GM12878 (cell line): ENCODE measurements around the gene NUP93. TPM values are rescaled to one million over a fixed set of nuclear protein-coding genes. Genes with fewer than 3 reads are reported as not detected.
A peak's percentile ranks its signal among the peaks of the same experiment; 100 is the strongest.

Source experiments
- ATAC-seq: fragments of 200-7000 bp; cut with Tn5 transposase; 3 replicates; pipeline ENCODE4 v1.9.1; 2020; ENCODE audit warnings: mild to moderate bottlenecking, moderate library complexity
- BruUV-seq: library from RNA; stranded (reverse); fragments of 400-500 nt; replicated peaks from 2 replicates; lab custom pipeline; 2021; lab: Mats Ljungman, UMichigan
- CTCF ChIA-PET: fragments of 300-600 bp; sonication (Branson Sonifier 250); formaldehyde crosslinking; extraction: SDS; loops from one replicate; lab custom pipeline; 2021; ENCODE audit warnings: inconsistent platforms; lab: Yijun Ruan, JAX
- POLR2A ChIA-PET: fragments of 350-600 bp; formaldehyde crosslinking; extraction: SDS; loops from one replicate; lab custom pipeline; 2021; ENCODE audit warnings: inconsistent platforms; lab: Charles Lee
- RAD21 ChIA-PET: fragments of 300-600 bp; sonication (Branson Sonifier 250); formaldehyde crosslinking; loops from one replicate; lab custom pipeline; 2023; ENCODE audit warnings: antibody characterized with exemption; ENCODE audit not compliant: unreplicated experiment; lab: Charles Lee
- SMC1A ChIA-PET: fragments of 300-600 bp; sonication (Branson Sonifier 250); formaldehyde crosslinking; loops from one replicate; lab custom pipeline; 2023; ENCODE audit not compliant: unreplicated experiment, uncharacterized antibody; lab: Charles Lee
- DNase-seq: peaks from one replicate; pipeline ENCODE4 v3.0.0-alpha.2; 2011; ENCODE audit warnings: low read depth, low spot score
- FAIRE-seq: peaks from 3 replicates; lab custom pipeline; 2011; peaks lifted over from hg19 to GRCh38; lab: Jason Lieb, UNC
- H2AFZ ChIP-seq: 2 replicates; pipeline ENCODE4 v1.6.0; 2011; ENCODE audit warnings: low read depth, low read length, control low read depth; ENCODE audit not compliant: control insufficient read depth
- H3K27ac ChIP-seq: 2 replicates; pipeline ENCODE4 v1.5.1; 2011; ENCODE audit warnings: control low read depth; ENCODE audit not compliant: control insufficient read depth, insufficient read depth
- H3K27me3 ChIP-seq, 2 experiments: replicated peaks in 1 of 2; 2 replicates each; pipeline versions ENCODE4 v1.6.0 to v1.6.1; 2011; ENCODE audit warnings: low read length in 1 of 2; ENCODE audit not compliant: control insufficient read depth in 2 of 2, insufficient read depth in 2 of 2
- H3K36me3 ChIP-seq, 2 experiments: 2 replicates each; pipeline ENCODE4 v1.5.1; 2011; ENCODE audit warnings: low read length in 1 of 2; ENCODE audit not compliant: control insufficient read depth in 2 of 2, insufficient read depth in 2 of 2
- H3K4me1 ChIP-seq: 2 replicates; pipeline ENCODE4 v1.6.1; 2011; ENCODE audit warnings: mild to moderate bottlenecking, low read length, moderate library complexity, mixed read lengths; ENCODE audit not compliant: control insufficient read depth, insufficient read depth
- H3K4me2 ChIP-seq: 2 replicates; pipeline ENCODE4 v1.6.0; 2011; ENCODE audit warnings: control low read depth; ENCODE audit not compliant: control insufficient read depth, insufficient read depth
- H3K4me3 ChIP-seq: fragments of 200-600 bp; sonication (generic); 2 replicates; pipeline ENCODE4 v1.5.1; 2016
- H3K79me2 ChIP-seq: 2 replicates; pipeline ENCODE4 v1.6.0; 2011; ENCODE audit warnings: low read length; ENCODE audit not compliant: control insufficient read depth, insufficient read depth
- H3K9ac ChIP-seq: 2 replicates; pipeline ENCODE4 v1.8.0; 2011; ENCODE audit warnings: low read length, control low read depth, mixed read lengths; ENCODE audit not compliant: control insufficient read depth, insufficient read depth
- H3K9me3 ChIP-seq: replicated peaks from 3 replicates; pipeline ENCODE4 v1.5.1; 2011; ENCODE audit warnings: mild to moderate bottlenecking, low read length; ENCODE audit not compliant: control insufficient read depth, insufficient read depth
- H4K20me1 ChIP-seq: 2 replicates; pipeline ENCODE4 v1.6.0; 2011; ENCODE audit not compliant: control insufficient read depth, insufficient read depth
- IRF3 ChIP-seq: fragments of 450-650 bp; IDR thresholded peaks from 2 replicates; pipeline ENCODE4 v1.6.1; 2014; ENCODE audit warnings: mild to moderate bottlenecking
- JUND ChIP-seq: IDR thresholded peaks from 2 replicates; pipeline ENCODE4 v1.6.1; 2012; ENCODE audit warnings: low read depth, mild to moderate bottlenecking, low read length, improper control_type of control experiment, moderate library complexity
- MTA2 ChIP-seq: fragments of 450-650 bp; IDR thresholded peaks from 2 replicates; pipeline ENCODE4 v1.6.1; 2016; ENCODE audit warnings: low read depth, mild to moderate bottlenecking, moderate library complexity
- NFYB ChIP-seq: IDR thresholded peaks from 2 replicates; pipeline ENCODE4 v1.6.1; 2011; ENCODE audit warnings: low read depth, mild to moderate bottlenecking, low read length, improper control_type of control experiment, moderate library complexity; ENCODE audit not compliant: insufficient read depth
- SREBF2 ChIP-seq: IDR thresholded peaks from 2 replicates; pipeline ENCODE4 v1.6.1; 2012; ENCODE audit warnings: mild to moderate bottlenecking, low read length
- TBL1XR1 ChIP-seq: IDR thresholded peaks from 2 replicates; pipeline ENCODE4 v1.6.1; 2012; ENCODE audit warnings: low read depth, low read length, improper control_type of control experiment
- WRNIP1 ChIP-seq: IDR thresholded peaks from 2 replicates; pipeline ENCODE4 v1.6.1; 2011; ENCODE audit warnings: low read depth, low read length, improper control_type of control experiment, borderline replicate concordance
- WGBS: methylation state at CpG from one replicate; pipeline ENCODE4 v1.1.6; 2016; ENCODE audit warnings: low lambda C conversion rate; ENCODE audit not compliant: insufficient replicate concordance, insufficient coverage; ENCODE audit errors: missing lambda C conversion rate; 5-methylcytosine and 5-hydroxymethylcytosine counted together
- in situ Hi-C: fragments of 300-500 bp; cut with MboI; formaldehyde crosslinking; loops from 9 replicates; pipeline ENCODE4 v1.14.3; 2018; ENCODE audit warnings: mixed read lengths
- intact Hi-C: fragments of 100-400 bp; cut with micrococcal nuclease; formaldehyde crosslinking; loops from one replicate; pipeline ENCODE4 v1.14.2; 2022; ENCODE audit not compliant: unreplicated experiment
- polyA plus RNA-seq, 11 experiments: library from polyadenylated mRNA; depleted of rRNA in 4 of 11; unstranded in 6 of 11; stranded (reverse) in 5 of 11; fragments of >200 nt; fragmentation: Nextera tagmentation in 4 of 11; fragmentation: Illumina TruSeq in 1 of 11; extraction: Ambion mirVana in 4 of 11; extraction: Trizol in 1 of 11; gene quantifications; 1 replicate in 1 of 11; 2 replicates in 10 of 11; pipeline versions ENCODE4 v1.2.1 to v1.2.3, GENCODE V29; 2011 to 2016; ENCODE audit warnings: inconsistent platforms in 2 of 11, missing spikeins in 2 of 11, low read depth in 1 of 11
- total RNA-seq, 4 experiments: library from RNA; depleted of rRNA in 3 of 4; stranded (reverse); fragments of >200 nt in 3 of 4; fragmentation: Illumina TruSeq in 1 of 4; extraction: Trizol in 1 of 4; gene quantifications; 2 replicates each; pipeline versions ENCODE4 v1.2.1 to v1.2.3, GENCODE V29; 2013 to 2021
- TF ChIP-seq, protein P1 (sequence below): fragments of 150-350 bp; IDR thresholded peaks from 2 replicates; pipeline ENCODE4 v1.6.1; 2016; ENCODE audit warnings: low read depth, low read length
- TF ChIP-seq, protein P2 (sequence below): IDR thresholded peaks from 2 replicates; pipeline ENCODE4 v1.6.1; 2012; ENCODE audit warnings: low read depth, low read length, improper control_type of control experiment
- TF ChIP-seq, protein P3 (sequence below): IDR thresholded peaks from 2 replicates; pipeline ENCODE4 v1.6.1; 2011; ENCODE audit warnings: borderline replicate concordance, low read depth, mild to moderate bottlenecking, moderate library complexity, low read length; ENCODE audit not compliant: insufficient read depth, poor library complexity, severe bottlenecking

Gene NUP93
- total and polyA plus RNA-seq, 10 of the 15 experiments (the other 5 are each of a cell fraction or from before 2014, with no cell fraction given), result 82.2 to 175 (median 101) TPM

DNA sequence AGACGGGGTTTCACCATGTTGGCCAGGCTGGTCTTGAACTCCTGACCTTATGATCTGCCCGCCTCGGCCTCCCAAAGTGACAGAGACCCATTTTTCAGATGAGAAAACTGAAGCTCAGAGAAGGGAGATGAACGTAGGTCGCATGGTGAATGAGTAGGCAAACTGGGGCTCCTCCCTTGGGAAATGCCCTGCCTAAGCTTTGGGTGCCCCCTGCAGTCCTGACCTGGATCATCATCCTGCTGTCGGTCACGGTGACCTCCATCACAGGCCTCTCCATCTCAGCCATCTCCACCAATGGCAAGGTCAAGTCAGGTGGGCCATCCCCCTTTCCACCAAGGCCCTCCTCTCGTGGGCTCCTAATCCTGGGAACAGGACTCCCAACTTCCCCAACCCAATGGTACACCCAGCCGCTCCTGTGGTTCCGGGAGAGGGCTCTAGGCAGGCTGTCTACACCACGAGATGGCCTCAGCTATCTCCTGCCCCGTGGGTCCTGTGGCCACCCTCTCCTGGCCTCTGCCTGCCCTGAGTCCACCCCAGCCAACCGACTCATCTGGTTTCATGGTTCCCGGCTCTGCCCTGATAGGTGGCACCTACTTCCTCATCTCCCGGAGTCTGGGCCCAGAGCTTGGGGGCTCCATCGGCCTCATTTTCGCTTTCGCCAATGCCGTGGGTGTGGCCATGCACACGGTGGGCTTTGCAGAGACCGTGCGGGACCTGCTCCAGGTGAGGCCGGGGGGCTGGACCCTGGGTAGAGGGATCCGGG is 139.8 kb downstream of the NUP93 start:
- intact Hi-C loops, result loop anchor here (2.0 to 5.0 kb wide), 4 partner anchors 19 to 77 kb away; no protein-coding TSS in a partner anchor
- TF ChIP-seq, protein P1, sequence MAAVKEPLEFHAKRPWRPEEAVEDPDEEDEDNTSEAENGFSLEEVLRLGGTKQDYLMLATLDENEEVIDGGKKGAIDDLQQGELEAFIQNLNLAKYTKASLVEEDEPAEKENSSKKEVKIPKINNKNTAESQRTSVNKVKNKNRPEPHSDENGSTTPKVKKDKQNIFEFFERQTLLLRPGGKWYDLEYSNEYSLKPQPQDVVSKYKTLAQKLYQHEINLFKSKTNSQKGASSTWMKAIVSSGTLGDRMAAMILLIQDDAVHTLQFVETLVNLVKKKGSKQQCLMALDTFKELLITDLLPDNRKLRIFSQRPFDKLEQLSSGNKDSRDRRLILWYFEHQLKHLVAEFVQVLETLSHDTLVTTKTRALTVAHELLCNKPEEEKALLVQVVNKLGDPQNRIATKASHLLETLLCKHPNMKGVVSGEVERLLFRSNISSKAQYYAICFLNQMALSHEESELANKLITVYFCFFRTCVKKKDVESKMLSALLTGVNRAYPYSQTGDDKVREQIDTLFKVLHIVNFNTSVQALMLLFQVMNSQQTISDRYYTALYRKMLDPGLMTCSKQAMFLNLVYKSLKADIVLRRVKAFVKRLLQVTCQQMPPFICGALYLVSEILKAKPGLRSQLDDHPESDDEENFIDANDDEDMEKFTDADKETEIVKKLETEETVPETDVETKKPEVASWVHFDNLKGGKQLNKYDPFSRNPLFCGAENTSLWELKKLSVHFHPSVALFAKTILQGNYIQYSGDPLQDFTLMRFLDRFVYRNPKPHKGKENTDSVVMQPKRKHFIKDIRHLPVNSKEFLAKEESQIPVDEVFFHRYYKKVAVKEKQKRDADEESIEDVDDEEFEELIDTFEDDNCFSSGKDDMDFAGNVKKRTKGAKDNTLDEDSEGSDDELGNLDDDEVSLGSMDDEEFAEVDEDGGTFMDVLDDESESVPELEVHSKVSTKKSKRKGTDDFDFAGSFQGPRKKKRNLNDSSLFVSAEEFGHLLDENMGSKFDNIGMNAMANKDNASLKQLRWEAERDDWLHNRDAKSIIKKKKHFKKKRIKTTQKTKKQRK, result no peak
- TF ChIP-seq JUND, result no peak
- TF ChIP-seq, protein P2, sequence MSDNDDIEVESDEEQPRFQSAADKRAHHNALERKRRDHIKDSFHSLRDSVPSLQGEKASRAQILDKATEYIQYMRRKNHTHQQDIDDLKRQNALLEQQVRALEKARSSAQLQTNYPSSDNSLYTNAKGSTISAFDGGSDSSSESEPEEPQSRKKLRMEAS, result no peak
- TF ChIP-seq SREBF2, result no peak
- TF ChIP-seq TBL1XR1, result no peak
- no peak for TF ChIP-seq MTA2
- no peak for TF ChIP-seq WRNIP1
- TF ChIP-seq IRF3, result no peak
- no peak for TF ChIP-seq NFYB
- TF ChIP-seq, protein P3, sequence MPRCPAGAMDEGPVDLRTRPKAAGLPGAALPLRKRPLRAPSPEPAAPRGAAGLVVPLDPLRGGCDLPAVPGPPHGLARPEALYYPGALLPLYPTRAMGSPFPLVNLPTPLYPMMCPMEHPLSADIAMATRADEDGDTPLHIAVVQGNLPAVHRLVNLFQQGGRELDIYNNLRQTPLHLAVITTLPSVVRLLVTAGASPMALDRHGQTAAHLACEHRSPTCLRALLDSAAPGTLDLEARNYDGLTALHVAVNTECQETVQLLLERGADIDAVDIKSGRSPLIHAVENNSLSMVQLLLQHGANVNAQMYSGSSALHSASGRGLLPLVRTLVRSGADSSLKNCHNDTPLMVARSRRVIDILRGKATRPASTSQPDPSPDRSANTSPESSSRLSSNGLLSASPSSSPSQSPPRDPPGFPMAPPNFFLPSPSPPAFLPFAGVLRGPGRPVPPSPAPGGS, result no peak

More for the DNA sequence above, 139.8 kb downstream of the NUP93 start:
- SMC1A ChIA-PET, result interaction anchor here (0.6 to 6.0 kb wide), 24 partner anchors 9 to 176 kb away, joined by 3 to 86 read pairs (median 4); partner anchors contain the start of gene CETP
- BruUV-seq, result TSS peak; percentile 37
- FAIRE-seq (peak; percentile 47), ATAC-seq (peak; percentile 66), DNase-seq (no peak)
- Histone ChIP-seq H3K4me2 (peak overlapping the region; percentile 40), H3K9me3 (no peaks in the 10 kb centered on the region), H4K20me1 (no peaks in the 10 kb centered on the region), H3K27ac (no peak overlapping the region; the same call in 1 of the 2 replicates), H3K79me2 (no peaks in the 10 kb centered on the region), H3K4me3 (no peak overlapping the region), H3K9ac (no peak overlapping the region), H3K27me3 (no peaks in the 10 kb centered on the region), H2AFZ (peak overlapping the region; percentile 63), H3K4me1 (peaks cover 35% of the 10 kb centered on the region), H3K36me3 (no peaks in the 10 kb centered on the region)
- 46% methylated on average over 24 of the region's 24 CpGs for WGBS
- CTCF ChIA-PET, result interaction anchor here (0.8 to 11.7 kb wide), 20 partner anchors 9 to 269 kb away, joined by 3 to 247 read pairs (median 6); partner anchors contain the start of genes CETP and HERPUD1
- POLR2A ChIA-PET, result interaction anchor here (1.1 to 3.6 kb wide), 13 partner anchors 12 to 84 kb away, joined by 3 to 11 read pairs (median 5); partner anchors contain the start of gene HERPUD1
- RAD21 ChIA-PET, result interaction anchor here (0.6 to 9.7 kb wide), 18 partner anchors 9 to 135 kb away, joined by 3 to 126 read pairs (median 6); no protein-coding TSS in a partner anchor
- in situ Hi-C loops, result loop anchor here (5.0 kb wide), 2 partner anchors 83 to 173 kb away; no protein-coding TSS in a partner anchor
